PC-9 (cell line): ENCODE measurements around the gene PTPRM. TPM values are rescaled to one million over a fixed set of nuclear protein-coding genes. Genes with fewer than 3 reads are reported as not detected.

Experiments
- BruUV-seq: library from RNA; stranded (reverse); fragments of 400-500 nt; replicated peaks from 2 replicates; lab custom pipeline; 2021; lab: Mats Ljungman, UMichigan
- CTCF ChIA-PET: fragments of 300-600 bp; sonication (Branson Sonifier 250); formaldehyde crosslinking; loops from one replicate; lab custom pipeline; 2022; ENCODE audit warnings: antibody characterized with exemption; lab: Charles Lee
- POLR2A ChIA-PET: fragments of 300-600 bp; sonication (Branson Sonifier 250); formaldehyde crosslinking; loops from one replicate; lab custom pipeline; 2022; ENCODE audit warnings: antibody characterized with exemption; ENCODE audit not compliant: unreplicated experiment; lab: Charles Lee
- DNase-seq, 2 experiments: peaks; one replicate each; pipeline versions ENCODE4 v3.0.0 to v3.0.0-alpha.2; 2015 to 2022; ENCODE audit warnings: mixed read lengths in 1 of 2
- H2AFZ ChIP-seq: fragments of 200-600 bp; sonication (generic); 2 replicates; pipeline ENCODE4 v1.8.1; 2017; ENCODE audit warnings: antibody characterized with exemption
- H3F3A ChIP-seq: fragments of 200-600 bp; sonication (generic); 2 replicates; pipeline ENCODE4 v1.8.1; 2017; ENCODE audit warnings: antibody characterized with exemption, mild to moderate bottlenecking, low read depth; ENCODE audit not compliant: insufficient read depth
- H3K27ac ChIP-seq: fragments of 200-600 bp; sonication (generic); 2 replicates; pipeline ENCODE4 v1.6.1; 2016; ENCODE audit warnings: mixed run types
- H3K27me3 ChIP-seq: fragments of 200-600 bp; sonication (generic); 2 replicates; pipeline ENCODE4 v1.6.1; 2016; ENCODE audit warnings: low read depth, mixed run types; ENCODE audit not compliant: insufficient read depth
- H3K36me3 ChIP-seq: fragments of 200-600 bp; sonication (generic); 2 replicates; pipeline ENCODE4 v1.6.1; 2016; ENCODE audit warnings: low read depth, mixed run types
- H3K4me1 ChIP-seq: fragments of 200-600 bp; sonication (generic); replicated peaks from 2 replicates; pipeline ENCODE4 v1.6.1; 2016; ENCODE audit warnings: mixed run types; ENCODE audit not compliant: insufficient read depth
- H3K4me2 ChIP-seq: fragments of 200-600 bp; sonication (generic); 2 replicates; pipeline ENCODE4 v1.6.1; 2017; ENCODE audit warnings: mixed run types
- H3K4me3 ChIP-seq: fragments of 200-600 bp; sonication (generic); 2 replicates; pipeline ENCODE4 v1.6.1; 2016; ENCODE audit warnings: mixed run types
- H3K79me2 ChIP-seq: fragments of 200-600 bp; sonication (generic); 2 replicates; pipeline ENCODE4 v1.6.1; 2017; ENCODE audit warnings: low read depth, mixed run types
- H3K9me2 ChIP-seq: fragments of 200-600 bp; sonication (generic); 2 replicates; pipeline ENCODE4 v1.8.1; 2017; ENCODE audit warnings: mild to moderate bottlenecking; ENCODE audit not compliant: insufficient read depth
- H3K9me3 ChIP-seq: fragments of 200-600 bp; sonication (generic); 2 replicates; pipeline ENCODE4 v1.8.1; 2016; ENCODE audit warnings: low read depth; ENCODE audit not compliant: insufficient read depth
- H4K20me1 ChIP-seq: fragments of 200-600 bp; sonication (generic); 2 replicates; pipeline ENCODE4 v1.8.1; 2017; ENCODE audit not compliant: insufficient read depth
- EZH2 ChIP-seq: fragments of 200-600 bp; sonication (generic); IDR thresholded peaks from 2 replicates; pipeline ENCODE4 v1.8.0; 2017; ENCODE audit warnings: antibody characterized with exemption, low read depth
- intact Hi-C: fragments of 100-400 bp; cut with micrococcal nuclease; formaldehyde crosslinking; loops from one replicate; pipeline ENCODE4 v1.10.0; 2022; ENCODE audit not compliant: unreplicated experiment
- total RNA-seq: library from RNA; stranded (reverse); gene quantifications from 2 replicates; pipeline ENCODE4 v1.2.3, GENCODE V29; 2021
- TF ChIP-seq, protein P1 (sequence below): fragments of 200-600 bp; sonication (generic); conservative IDR thresholded peaks from 2 replicates; pipeline ENCODE4 v1.6.1; 2017; ENCODE audit warnings: mixed run types, antibody characterized with exemption, mild to moderate bottlenecking, moderate library complexity

The PTPRM gene
- total RNA-seq, 1 experiment from 2014 or later: 32.5 TPM

DNA sequence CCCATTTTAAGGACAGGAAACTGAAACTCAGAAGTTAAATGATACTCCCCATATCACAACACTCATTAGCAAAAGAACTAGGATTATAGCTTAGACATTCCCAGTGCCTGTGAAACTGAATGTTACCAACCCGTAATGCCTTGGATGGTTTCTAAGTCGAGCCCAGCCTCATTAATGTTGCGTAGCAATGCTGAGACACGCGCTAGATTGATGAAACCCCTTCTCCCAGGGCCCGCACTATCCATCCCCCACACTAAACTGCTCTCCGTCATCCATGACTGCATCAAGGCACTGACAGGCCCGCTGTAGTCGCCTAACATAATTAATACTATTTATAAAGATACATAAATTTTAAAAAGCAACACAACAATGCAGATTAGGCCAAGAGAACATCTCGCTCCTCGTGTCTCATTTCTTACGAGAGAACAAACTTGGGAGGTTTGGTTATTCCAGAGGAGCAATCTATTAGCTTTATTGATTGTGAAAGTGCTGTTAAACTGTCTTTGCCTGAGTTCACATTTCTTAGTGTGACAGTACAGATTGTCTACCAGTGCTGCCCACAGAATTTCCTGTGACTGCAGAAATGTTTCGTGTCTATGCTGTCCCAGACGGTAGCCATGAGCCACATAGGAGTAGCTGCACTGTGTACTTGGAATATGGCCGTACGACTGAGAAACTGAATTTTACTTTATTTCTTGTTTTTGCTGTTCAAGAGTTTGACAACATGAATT is 729.9 kb downstream of the PTPRM start:
- DNase-seq: no peak
- no peaks in the 10 kb centered on the region for H3K36me3 ChIP-seq
- no peaks in the 10 kb centered on the region for H3F3A ChIP-seq
- no peaks in the 10 kb centered on the region for H3K79me2 ChIP-seq
- no peak overlapping the region for H2AFZ ChIP-seq
- H3K27me3 ChIP-seq: no peaks in the 10 kb centered on the region
- CTCF ChIA-PET: no interaction called here
- no peak overlapping the region for H3K27ac ChIP-seq
- H3K9me2 ChIP-seq: no peaks in the 10 kb centered on the region
- BruUV-seq: no TSS peak
- no peaks in the 10 kb centered on the region for H4K20me1 ChIP-seq
- no peak for TF ChIP-seq EZH2
- TF ChIP-seq, protein P1, sequence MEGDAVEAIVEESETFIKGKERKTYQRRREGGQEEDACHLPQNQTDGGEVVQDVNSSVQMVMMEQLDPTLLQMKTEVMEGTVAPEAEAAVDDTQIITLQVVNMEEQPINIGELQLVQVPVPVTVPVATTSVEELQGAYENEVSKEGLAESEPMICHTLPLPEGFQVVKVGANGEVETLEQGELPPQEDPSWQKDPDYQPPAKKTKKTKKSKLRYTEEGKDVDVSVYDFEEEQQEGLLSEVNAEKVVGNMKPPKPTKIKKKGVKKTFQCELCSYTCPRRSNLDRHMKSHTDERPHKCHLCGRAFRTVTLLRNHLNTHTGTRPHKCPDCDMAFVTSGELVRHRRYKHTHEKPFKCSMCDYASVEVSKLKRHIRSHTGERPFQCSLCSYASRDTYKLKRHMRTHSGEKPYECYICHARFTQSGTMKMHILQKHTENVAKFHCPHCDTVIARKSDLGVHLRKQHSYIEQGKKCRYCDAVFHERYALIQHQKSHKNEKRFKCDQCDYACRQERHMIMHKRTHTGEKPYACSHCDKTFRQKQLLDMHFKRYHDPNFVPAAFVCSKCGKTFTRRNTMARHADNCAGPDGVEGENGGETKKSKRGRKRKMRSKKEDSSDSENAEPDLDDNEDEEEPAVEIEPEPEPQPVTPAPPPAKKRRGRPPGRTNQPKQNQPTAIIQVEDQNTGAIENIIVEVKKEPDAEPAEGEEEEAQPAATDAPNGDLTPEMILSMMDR: no peak
- intact Hi-C loops: no loop called here
- H3K4me3 ChIP-seq: no peak overlapping the region
- no peaks in the 10 kb centered on the region for H3K4me1 ChIP-seq
- POLR2A ChIA-PET: interaction anchor here (0.5 kb wide), 1 partner anchor 729 kb away, joined by 3 read pairs; no protein-coding TSS in a partner anchor
- H3K9me3 ChIP-seq: no peaks in the 10 kb centered on the region
- H3K4me2 ChIP-seq: no peak overlapping the region

DNA sequence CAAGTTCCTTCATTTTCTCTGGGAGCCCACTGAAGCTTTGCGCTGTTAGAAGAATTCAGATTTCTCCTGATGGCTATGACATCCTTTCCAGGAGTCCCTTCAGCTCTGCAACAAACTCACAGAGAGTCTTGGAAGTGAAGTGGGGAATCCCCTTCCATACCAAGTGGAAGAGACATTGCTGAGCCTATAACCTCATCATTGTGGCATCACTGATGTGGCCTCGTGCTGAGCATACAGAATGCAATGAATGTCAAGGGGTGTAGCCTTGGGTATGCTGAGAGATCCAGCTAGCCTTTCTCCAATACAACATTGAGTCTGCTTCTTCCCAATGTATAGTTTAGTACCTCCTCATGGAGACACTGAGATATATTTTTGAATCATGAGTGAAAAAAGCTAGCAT is 731.1 kb downstream of the PTPRM start:
- CTCF ChIA-PET: no interaction called here
- DNase-seq: no peak
- no TSS peak for BruUV-seq

DNA sequence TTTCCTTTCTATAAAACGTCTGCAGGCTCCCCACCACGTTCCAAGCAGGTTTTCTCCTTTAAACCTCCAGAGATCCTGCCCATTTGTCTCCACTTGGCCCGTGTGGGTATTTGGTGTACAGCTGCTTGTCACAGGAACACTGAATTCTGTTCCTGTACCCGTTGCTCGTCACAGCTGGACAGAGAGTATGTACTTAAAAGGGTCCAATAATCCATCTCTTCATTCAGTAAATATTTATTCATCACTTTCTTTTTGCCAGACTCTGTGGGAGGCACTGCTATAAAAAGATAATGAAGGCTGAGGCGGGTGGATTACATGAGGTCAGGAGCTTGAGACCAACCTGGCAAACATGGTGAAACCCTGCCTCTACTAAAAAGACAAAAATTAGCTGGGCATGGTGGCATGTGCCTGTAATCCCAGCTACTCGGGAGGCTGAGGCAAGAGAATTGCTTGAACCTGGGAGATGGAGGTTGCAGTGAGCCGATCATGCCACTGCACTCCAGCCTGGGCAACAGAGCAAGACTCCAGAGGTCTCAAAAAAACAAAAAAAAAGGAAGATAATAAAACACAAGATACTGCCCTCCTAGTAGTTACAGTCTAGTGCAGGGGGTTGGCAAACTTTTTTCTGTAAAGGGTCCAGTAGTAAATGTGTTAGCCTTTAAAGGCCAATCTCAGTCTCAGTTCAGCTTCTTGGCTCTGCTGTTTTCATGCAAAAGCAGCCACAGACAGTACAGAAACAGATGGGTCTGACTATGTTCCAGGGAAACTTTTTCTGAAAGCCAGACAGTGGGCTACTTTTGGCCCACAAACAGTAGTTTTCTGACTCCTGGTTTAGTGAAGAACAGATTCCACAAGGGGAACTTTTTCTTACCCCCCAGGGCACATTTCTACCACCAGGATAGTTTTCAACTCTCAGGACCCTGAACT is 732.2 kb downstream of the PTPRM start:
- no peak for DNase-seq
- Histone ChIP-seq H3K4me3 (no peak overlapping the region), H3F3A (no peaks in the 10 kb centered on the region), H3K27ac (no peak overlapping the region), H3K9me3 (no peaks in the 10 kb centered on the region), H2AFZ (no peak overlapping the region), H3K4me1 (no peaks in the 10 kb centered on the region), H3K27me3 (no peaks in the 10 kb centered on the region), H3K4me2 (no peak overlapping the region), H3K36me3 (no peaks in the 10 kb centered on the region), H4K20me1 (no peaks in the 10 kb centered on the region), H3K79me2 (no peaks in the 10 kb centered on the region), H3K9me2 (no peaks in the 10 kb centered on the region)
- TF ChIP-seq, protein P1: no peak
- intact Hi-C loops: no loop called here
- POLR2A ChIA-PET: no interaction called here
- BruUV-seq: no TSS peak
- CTCF ChIA-PET: no interaction called here

More for the DNA sequence above, 731.1 kb downstream of the PTPRM start:
- intact Hi-C loops: no loop called here
- no peaks in the 10 kb centered on the region for H3K4me1 ChIP-seq
- H3K36me3 ChIP-seq: no peaks in the 10 kb centered on the region
- H3K4me2 ChIP-seq: no peak overlapping the region
- no peaks in the 10 kb centered on the region for H3K9me3 ChIP-seq
- no peaks in the 10 kb centered on the region for H4K20me1 ChIP-seq
- no peak overlapping the region for H3K4me3 ChIP-seq
- no peaks in the 10 kb centered on the region for H3K9me2 ChIP-seq
- POLR2A ChIA-PET: no interaction called here
- TF ChIP-seq EZH2: no peak
- TF ChIP-seq, protein P1: no peak
- no peaks in the 10 kb centered on the region for H3F3A ChIP-seq
- H2AFZ ChIP-seq: no peak overlapping the region
- no peaks in the 10 kb centered on the region for H3K79me2 ChIP-seq
- H3K27me3 ChIP-seq: no peaks in the 10 kb centered on the region
- H3K27ac ChIP-seq: no peak overlapping the region
